GM19238 (cell line): ENCODE data around the gene CCDC92.
A peak's percentile ranks its signal among the peaks of the same experiment; 100 is the strongest.
"Not testable (repeated sequence)": the region's sequence is repeated elsewhere in the genome, so short reads cannot be mapped to it uniquely, and the experiment has no call there.

ENCODE experiments used
- DNase-seq: peaks from one replicate; pipeline ENCODE4 v3.0.0; 2011; ENCODE audit warnings: low spot score; ENCODE audit not compliant: insufficient read length

Gene CCDC92

GRCh38 chr12:123949770-123950165, 22.9 kb downstream of the CCDC92 start:
- DNase-seq = no peak

- DNase-seq = no peak
Observed at GRCh38 chr12:123948796-123949769, 23.5 kb downstream of the CCDC92 start.

- DNase-seq = no peak
Observed at GRCh38 chr12:123948401-123948795, 24.2 kb downstream of the CCDC92 start.

GRCh38 chr12:123947531-123947930, 25.1 kb downstream of the CCDC92 start:
- DNase-seq = not testable (repeated sequence)

GRCh38 chr12:123946516-123947505, 25.8 kb downstream of the CCDC92 start:
- DNase-seq = not testable (repeated sequence)

- DNase-seq = no peak
Observed at GRCh38 chr12:123946152-123946515, 26.5 kb downstream of the CCDC92 start.

- DNase-seq = no peak
Observed at GRCh38 chr12:123945287-123946151, 27.1 kb downstream of the CCDC92 start.

GRCh38 chr12:123944696-123945095, 27.9 kb downstream of the CCDC92 start:
- no peak for DNase-seq

GRCh38 chr12:123943816-123944215, 28.8 kb downstream of the CCDC92 start:
- no peak for DNase-seq

GRCh38 chr12:123942911-123943648, 29.6 kb downstream of the CCDC92 start:
- no peak for DNase-seq

GRCh38 chr12:123942238-123942653, 30.4 kb downstream of the CCDC92 start:
- DNase-seq = no peak

GRCh38 chr12:123941624-123942237, 30.9 kb downstream of the CCDC92 start:
- no peak for DNase-seq

GRCh38 chr12:123941000-123941399, 31.6 kb downstream of the CCDC92 start:
- no peak for DNase-seq

GRCh38 chr12:123940627-123940966, 32.0 kb downstream of the CCDC92 start:
- no peak for DNase-seq

GRCh38 chr12:123939716-123940626, 32.7 kb downstream of the CCDC92 start:
- no peak for DNase-seq

- no peak for DNase-seq
Observed at GRCh38 chr12:123938679-123939480, 33.8 kb downstream of the CCDC92 start.

GRCh38 chr12:123937707-123938591, 34.7 kb downstream of the CCDC92 start:
- peak; percentile 64 for DNase-seq
